BJ (cell line): ENCODE results near the gene BANP. TPM values are rescaled to one million over a fixed set of nuclear protein-coding genes. Genes with fewer than 3 reads are reported as not detected.

Source experiments
- CTCF ChIA-PET: fragments of 350-600 bp; formaldehyde crosslinking; extraction: SDS; loops from one replicate; lab custom pipeline; 2021; ENCODE audit warnings: antibody characterized with exemption, inconsistent platforms; lab: Yijun Ruan, JAX
- POLR2A ChIA-PET: fragments of 300-600 bp; sonication (Branson Sonifier 250); formaldehyde crosslinking; extraction: SDS; loops from one replicate; lab custom pipeline; 2021; ENCODE audit warnings: antibody characterized with exemption; lab: Charles Lee
- DNase-seq: peaks from one replicate; pipeline ENCODE4 v3.0.0-alpha.2; 2011; ENCODE audit warnings: low read depth
- H3K27me3 ChIP-seq: 2 replicates; pipeline ENCODE4 v1.6.0; 2011; ENCODE audit warnings: low read length; ENCODE audit not compliant: control insufficient read depth, insufficient read depth
- H3K36me3 ChIP-seq: 2 replicates; pipeline ENCODE4 v1.5.1; 2011; ENCODE audit warnings: low read length; ENCODE audit not compliant: control insufficient read depth, insufficient read depth
- H3K4me3 ChIP-seq: 2 replicates; pipeline ENCODE4 v1.5.1; 2011; ENCODE audit warnings: low read depth, mild to moderate bottlenecking, control low read depth, low read length
- CTCF ChIP-seq: IDR thresholded peaks from 2 replicates; pipeline ENCODE4 v1.5.1; 2011; ENCODE audit warnings: low read depth, mild to moderate bottlenecking, control low read depth, inconsistent platforms, low read length, moderate library complexity; ENCODE audit not compliant: insufficient read depth
- polyA plus RNA-seq: library from polyadenylated mRNA; depleted of rRNA; stranded (reverse); fragments of >200 nt; gene quantifications from 2 replicates; pipeline ENCODE4 v1.2.3, GENCODE V29; 2011

Gene BANP
- polyA plus RNA-seq, 1 experiment, result 16.5 TPM

- Histone ChIP-seq H3K27me3 (no peaks in the 10 kb centered on the region), H3K36me3 (peaks cover 8% of the 10 kb centered on the region), H3K4me3 (no peak overlapping the region)
- ChIA-PET CTCF (interaction anchor here (0.6 to 1.0 kb wide), 2 partner anchors 372 to 566 kb away, joined by 3 to 4 read pairs; no protein-coding TSS in a partner anchor), POLR2A (no interaction called here)
- TF ChIP-seq CTCF, result no peak
- DNase-seq, result no peak
Observed at GRCh38 chr16:88002211-88002610, 51.0 kb downstream of the BANP start.

- Histone ChIP-seq H3K27me3 (no peaks in the 10 kb centered on the region), H3K36me3 (peaks cover 8% of the 10 kb centered on the region), H3K4me3 (no peak overlapping the region)
- ChIA-PET POLR2A (no interaction called here), CTCF (interaction anchor here (1.0 kb wide), 1 partner anchor 566 kb away, joined by 3 read pairs; no protein-coding TSS in a partner anchor)
- TF ChIP-seq CTCF, result no peak
- no peak for DNase-seq
Observed at GRCh38 chr16:88002749-88003148, 51.5 kb downstream of the BANP start.

- H3K36me3 ChIP-seq, result peaks cover 7% of the 10 kb centered on the region
- no peak overlapping the region for H3K4me3 ChIP-seq
- ChIA-PET CTCF (no interaction called here), POLR2A (no interaction called here)
- H3K27me3 ChIP-seq, result no peaks in the 10 kb centered on the region
- TF ChIP-seq CTCF, result no peak
- DNase-seq, result no peak
Observed at GRCh38 chr16:88003316-88003715, 52.1 kb downstream of the BANP start.

- Histone ChIP-seq H3K4me3 (no peak overlapping the region), H3K27me3 (no peaks in the 10 kb centered on the region), H3K36me3 (peaks cover 7% of the 10 kb centered on the region)
- no peak for DNase-seq
- no peak for TF ChIP-seq CTCF
- ChIA-PET POLR2A (no interaction called here), CTCF (no interaction called here)
Observed at GRCh38 chr16:88003736-88004135, 52.5 kb downstream of the BANP start.

- no peak for TF ChIP-seq CTCF
- no peak overlapping the region for H3K4me3 ChIP-seq
- CTCF ChIA-PET, result no interaction called here
- POLR2A ChIA-PET, result no interaction called here
- no peak for DNase-seq
- peaks cover 7% of the 10 kb centered on the region for H3K36me3 ChIP-seq
- H3K27me3 ChIP-seq, result no peaks in the 10 kb centered on the region
Observed at GRCh38 chr16:88004391-88004790, 53.2 kb downstream of the BANP start.
